Stimulated activated CD8-positive, alpha-beta memory T cell treated with anti-CD3 and anti-CD28 coated beads, Interleukin-15, amount 100 ng/mL, for 4 hours (primary cell): ENCODE data around the gene PRAMEF13.
"Not testable (repeated sequence)": the region's sequence is repeated elsewhere in the genome, so short reads cannot be mapped to it uniquely, and the experiment has no call there.

Source experiments
- DNase-seq, 2 donors: peaks; one replicate each; pipeline ENCODE4 v3.0.0-alpha.2; 2020; ENCODE audit warnings: low read depth in 2 of 2

Gene PRAMEF13

GRCh38 chr1:13171548-13171947, 29.7 kb downstream of the PRAMEF13 start, which contains the start of gene PRAMEF9:
TSS of gene PRAMEF9 (plus strand) at chr1:13171848. CDS start at chr1:13175281, 3,433 bp downstream.
- DNase-seq, result not testable (repeated sequence)

GRCh38 chr1:13165531-13165930, 35.7 kb downstream of the PRAMEF13 start, which contains the start of gene HNRNPCL4:
TSS of gene HNRNPCL4 (minus strand) at chr1:13165631. CDS start at chr1:13165467, 164 bp downstream.
- DNase-seq, result not testable (repeated sequence)

GRCh38 chr1:13155909-13156308, 45.3 kb downstream of the PRAMEF13 start, which contains the start of gene PRAMEF26:
TSS of gene PRAMEF26 (minus strand) at chr1:13156009. CDS start at chr1:13153095, 2,914 bp downstream.
- DNase-seq, result not testable (repeated sequence)
